ENCODE measurements around the gene ZNF197.

DNA sequence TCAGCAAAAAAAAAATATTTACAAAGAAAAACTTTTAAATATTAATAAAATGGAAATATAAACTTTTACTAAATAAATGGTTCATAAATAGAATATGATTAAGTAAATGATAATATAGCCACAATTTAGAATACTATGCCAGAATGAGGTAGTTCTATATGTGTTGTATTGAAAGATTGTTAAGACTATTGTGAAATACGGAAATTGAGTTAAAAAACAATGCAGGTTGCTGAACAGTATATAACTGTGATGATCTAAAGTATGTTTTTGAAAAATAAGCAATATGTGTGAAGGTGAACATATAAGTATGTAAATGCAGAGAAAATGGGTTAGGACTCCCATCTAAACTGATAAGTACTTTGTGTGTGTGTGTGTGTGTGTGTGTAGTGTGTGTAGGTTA is 24.9 kb downstream of the ZNF197 start:
- TF ChIP-seq EZH2 (IDR thresholded peaks at IDR 0.05; ENCODE audit: low read length): no peak
- TF ChIP-seq, protein P1, sequence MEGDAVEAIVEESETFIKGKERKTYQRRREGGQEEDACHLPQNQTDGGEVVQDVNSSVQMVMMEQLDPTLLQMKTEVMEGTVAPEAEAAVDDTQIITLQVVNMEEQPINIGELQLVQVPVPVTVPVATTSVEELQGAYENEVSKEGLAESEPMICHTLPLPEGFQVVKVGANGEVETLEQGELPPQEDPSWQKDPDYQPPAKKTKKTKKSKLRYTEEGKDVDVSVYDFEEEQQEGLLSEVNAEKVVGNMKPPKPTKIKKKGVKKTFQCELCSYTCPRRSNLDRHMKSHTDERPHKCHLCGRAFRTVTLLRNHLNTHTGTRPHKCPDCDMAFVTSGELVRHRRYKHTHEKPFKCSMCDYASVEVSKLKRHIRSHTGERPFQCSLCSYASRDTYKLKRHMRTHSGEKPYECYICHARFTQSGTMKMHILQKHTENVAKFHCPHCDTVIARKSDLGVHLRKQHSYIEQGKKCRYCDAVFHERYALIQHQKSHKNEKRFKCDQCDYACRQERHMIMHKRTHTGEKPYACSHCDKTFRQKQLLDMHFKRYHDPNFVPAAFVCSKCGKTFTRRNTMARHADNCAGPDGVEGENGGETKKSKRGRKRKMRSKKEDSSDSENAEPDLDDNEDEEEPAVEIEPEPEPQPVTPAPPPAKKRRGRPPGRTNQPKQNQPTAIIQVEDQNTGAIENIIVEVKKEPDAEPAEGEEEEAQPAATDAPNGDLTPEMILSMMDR (optimal IDR thresholded peaks at IDR 0.05 in 1 of 3, IDR thresholded peaks at IDR 0.05 in 1 of 3, conservative IDR thresholded peaks at IDR 0.05 in 1 of 3; ENCODE audit: extremely low read depth in 1 of 3, insufficient read depth in 2 of 3, low read length in 3 of 3): no peak

Data from keratinocyte (primary cell).